Mesenteric fat pad (tissue), 1 donor: ENCODE data around the gene KIF25. TPM values are rescaled to one million over a fixed set of nuclear protein-coding genes. Genes with fewer than 3 reads are reported as not detected.

ENCODE experiments used
- DNase-seq: peaks from one replicate; pipeline ENCODE4 v3.0.0-alpha.2; 2020; ENCODE audit warnings: low spot score
- total RNA-seq: library from RNA; stranded (reverse); fragmentation: NEBNext Ultra II Directional; extraction: Animal tissue kit (Norgen Biotek cat#: 25700); gene quantifications from one replicate; pipeline ENCODE4 v1.2.1, GENCODE V29; 2021
- donor health status: DM: yes; HTN: yes; CAD: no.

Gene KIF25
- total RNA-seq, 1 donor from 2014 or later: 0.93 TPM

- DNase-seq: no peak
These were observed 51.8 kb downstream of the KIF25 start for GRCh38 chr6:168049277-168049676.

GRCh38 chr6:168049706-168050224 lies 52.3 kb downstream of the KIF25 start:
- no peak for DNase-seq

- no peak for DNase-seq
These were observed 52.9 kb downstream of the KIF25 start for GRCh38 chr6:168050225-168050880.

- no peak for DNase-seq
These were observed 53.6 kb downstream of the KIF25 start for GRCh38 chr6:168050881-168051586.

- DNase-seq: no peak
These were observed 54.2 kb downstream of the KIF25 start for GRCh38 chr6:168051648-168052047.

- DNase-seq: no peak
These were observed 54.9 kb downstream of the KIF25 start for GRCh38 chr6:168052291-168052891.

- DNase-seq: no peak
These were observed 55.9 kb downstream of the KIF25 start for GRCh38 chr6:168053086-168053956.

DNA sequence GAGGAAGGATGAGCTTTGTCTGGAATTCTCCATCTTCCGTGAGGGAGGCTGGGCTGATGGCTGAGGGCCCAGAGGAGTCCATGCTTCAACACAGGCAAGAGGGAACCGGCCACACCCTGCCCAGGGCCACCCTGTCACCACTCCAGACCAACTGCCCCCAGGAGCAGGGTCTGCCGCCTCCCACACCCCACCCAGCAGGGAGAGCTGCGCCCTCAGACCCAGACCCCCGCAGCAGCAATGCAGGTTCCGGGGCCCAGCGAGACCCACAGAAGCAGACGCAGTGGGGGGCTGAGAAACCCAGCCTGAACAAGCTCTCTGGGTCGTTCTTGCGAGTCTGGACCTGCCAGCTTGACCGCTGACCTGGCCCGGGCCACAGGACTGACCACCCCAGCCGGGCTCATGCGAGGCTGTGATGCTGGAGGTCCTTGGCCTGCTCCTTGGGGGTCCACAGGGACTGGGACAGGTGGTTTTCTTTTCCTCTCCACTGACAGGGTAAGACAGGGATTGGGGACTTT lies 56.5 kb downstream of the KIF25 start:
- no peak for DNase-seq

- no peak for DNase-seq
These were observed 57.5 kb downstream of the KIF25 start for GRCh38 chr6:168054765-168055560.

- no peak for DNase-seq
These were observed 58.4 kb downstream of the KIF25 start for GRCh38 chr6:168055696-168056489.

- no peak for DNase-seq
These were observed 59.5 kb downstream of the KIF25 start for GRCh38 chr6:168056892-168057527.

- no peak for DNase-seq
These were observed 60.4 kb downstream of the KIF25 start for GRCh38 chr6:168057836-168058235.

- DNase-seq: no peak
These were observed 61.5 kb downstream of the KIF25 start for GRCh38 chr6:168058691-168059551.

GRCh38 chr6:168060521-168060931 lies 63.1 kb downstream of the KIF25 start:
- DNase-seq: no peak

DNA sequence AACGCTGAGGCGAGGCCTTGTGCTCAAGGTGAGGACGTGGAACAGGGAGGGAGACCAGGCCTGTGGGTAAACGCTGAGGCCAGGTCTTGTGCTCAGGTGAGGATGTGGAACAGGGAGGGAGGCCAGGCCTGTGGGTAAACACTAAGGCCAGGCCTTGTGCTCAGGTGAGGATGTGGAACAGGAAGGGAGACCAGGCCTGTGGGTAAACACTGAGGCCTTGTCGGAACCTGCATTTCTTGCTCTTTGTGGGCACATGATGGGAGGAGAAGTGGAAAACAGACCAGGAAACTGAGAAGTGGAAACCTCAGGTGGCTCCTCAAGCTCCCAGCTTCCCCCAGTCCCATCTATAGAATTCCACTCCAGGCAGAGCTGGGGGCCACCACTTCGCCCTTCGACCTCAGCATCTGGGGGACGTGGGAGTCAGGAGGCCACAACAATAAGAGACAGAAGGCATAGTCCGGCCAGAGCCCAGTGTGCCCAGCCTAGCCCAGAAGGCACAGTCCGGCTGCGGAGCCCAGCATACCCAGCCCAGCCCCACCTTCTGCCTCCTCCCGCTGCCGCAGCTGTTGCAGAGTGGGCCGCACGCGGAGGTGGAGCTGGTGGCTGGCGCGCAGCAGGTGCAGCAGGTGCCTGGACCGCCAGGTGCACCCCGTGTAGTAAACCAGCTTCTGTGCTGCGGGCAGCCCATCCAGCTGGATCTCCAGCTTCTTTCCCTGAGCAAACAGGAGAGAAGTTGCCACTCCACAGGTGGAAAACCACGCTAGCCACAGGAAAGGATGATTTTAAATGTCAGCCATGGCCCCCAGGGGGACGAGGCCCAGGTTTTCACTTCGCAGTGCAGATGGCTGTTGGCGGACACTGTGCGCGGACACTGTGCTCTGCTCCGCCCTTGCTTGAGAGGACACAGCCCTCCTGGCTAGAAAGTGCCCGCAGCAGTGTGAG lies 64.1 kb downstream of the KIF25 start:
- DNase-seq: no peak

DNA sequence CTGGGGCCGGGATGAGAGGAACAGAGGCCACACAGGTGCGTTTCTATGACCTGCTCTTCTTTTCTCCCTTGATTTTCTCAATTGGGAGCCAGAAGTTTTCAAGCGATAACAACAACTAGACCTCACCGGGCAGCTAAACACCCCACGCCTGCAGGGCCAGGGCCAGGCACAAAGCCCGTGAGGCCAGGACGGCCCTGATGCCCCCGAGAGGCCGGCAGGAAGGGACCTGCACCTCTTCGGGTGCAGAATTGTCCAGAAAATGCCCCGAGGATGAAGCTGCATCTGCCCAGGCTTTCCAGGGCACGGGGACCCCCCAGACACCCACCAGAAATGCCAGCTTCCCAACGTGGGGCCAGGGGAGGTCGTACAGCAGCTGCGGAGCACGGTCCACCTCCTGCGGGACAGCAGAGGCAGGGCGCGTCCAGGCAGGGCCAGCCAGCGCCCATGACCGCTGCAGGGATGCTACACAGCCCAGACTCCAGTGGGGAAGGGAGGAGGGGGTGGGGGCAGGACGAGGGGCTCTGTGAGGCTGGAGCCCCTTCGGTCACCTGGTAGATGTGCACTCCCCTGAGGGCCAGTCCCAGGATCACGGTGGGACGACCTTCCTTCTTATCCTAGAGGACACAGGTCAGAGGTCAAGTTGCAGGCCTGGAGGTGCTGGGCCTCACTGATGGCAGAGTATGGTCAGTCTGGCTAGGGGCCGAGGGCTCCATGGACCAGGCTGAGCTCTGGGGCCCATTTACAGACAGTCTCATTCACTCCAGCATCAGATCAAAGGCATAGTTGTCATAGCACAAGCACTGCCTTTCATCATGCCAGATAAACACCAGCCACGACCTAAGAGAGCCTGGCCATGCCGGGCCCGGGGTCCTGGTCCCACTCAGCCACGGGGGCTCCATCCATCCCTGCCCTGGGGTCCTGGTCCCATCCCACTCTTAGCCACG lies 65.1 kb downstream of the KIF25 start:
- DNase-seq: no peak
